Activated CD4-positive, alpha-beta memory T cell treated with anti-CD3 and anti-CD28 coated beads for 36 hours (primary cell): ENCODE data around the gene ZNF536. TPM values are rescaled to one million over a fixed set of nuclear protein-coding genes. Genes with fewer than 3 reads are reported as not detected.

Experiments used
- CTCF ChIA-PET: fragments of 350-600 bp; sonication (Branson Sonifier 250); formaldehyde crosslinking; loops from one replicate; lab custom pipeline; 2021; ENCODE audit warnings: antibody characterized with exemption, inconsistent platforms; lab: Charles Lee
- POLR2A ChIA-PET: fragments of 350-600 bp; sonication (Branson Sonifier 250); formaldehyde crosslinking; loops from one replicate; lab custom pipeline; 2021; ENCODE audit warnings: antibody characterized with exemption; lab: Charles Lee
- DNase-seq: peaks from one replicate; pipeline ENCODE4 v3.0.0-alpha.2; 2020
- H3K27ac Mint-ChIP-seq: one replicate; pipeline ENCODE4 v1.8.0; 2021; ENCODE audit warnings: mixed read lengths
- H3K27me3 Mint-ChIP-seq: one replicate; pipeline ENCODE4 v1.8.0; 2021; ENCODE audit warnings: mixed read lengths
- H3K36me3 Mint-ChIP-seq: one replicate; pipeline ENCODE4 v1.8.0; 2021; ENCODE audit warnings: mixed read lengths
- H3K4me1 Mint-ChIP-seq: one replicate; pipeline ENCODE4 v1.8.0; 2021; ENCODE audit warnings: low read depth, mixed read lengths
- H3K4me3 Mint-ChIP-seq: one replicate; pipeline ENCODE4 v1.8.0; 2021; ENCODE audit warnings: mild to moderate bottlenecking, mixed read lengths
- H3K9me3 Mint-ChIP-seq: one replicate; pipeline ENCODE4 v1.8.0; 2021; ENCODE audit warnings: mixed read lengths
- intact Hi-C: fragments of 100-400 bp; cut with micrococcal nuclease; formaldehyde crosslinking; loops from one replicate; pipeline ENCODE4 v1.15.1; 2023
- total RNA-seq, 2 experiments: library from RNA; stranded (reverse); gene quantifications; one replicate each; pipeline ENCODE4 v1.2.3, GENCODE V29; 2021

Gene ZNF536
- total RNA-seq, 2 experiments from 2014 or later: not detected

- Mint-ChIP-seq H3K36me3 (no peaks in the 10 kb centered on the region), H3K9me3 (no peaks in the 10 kb centered on the region), H3K4me1 (no peaks in the 10 kb centered on the region), H3K27me3 (peaks cover 23% of the 10 kb centered on the region), H3K27ac (no peak overlapping the region), H3K4me3 (no peak overlapping the region)
- intact Hi-C loops: no loop called here
- DNase-seq: no peak
- ChIA-PET CTCF (no interaction called here), POLR2A (no interaction called here)
Observed at GRCh38 chr19:30374539-30374864, 2.3 kb downstream of the ZNF536 start.

GRCh38 chr19:30374865-30375552 lies 2.8 kb downstream of the ZNF536 start:
- Mint-ChIP-seq H3K27me3 (peaks cover 23% of the 10 kb centered on the region), H3K4me1 (no peaks in the 10 kb centered on the region), H3K9me3 (no peaks in the 10 kb centered on the region), H3K4me3 (no peak overlapping the region), H3K36me3 (no peaks in the 10 kb centered on the region), H3K27ac (no peak overlapping the region)
- intact Hi-C loops: no loop called here
- CTCF ChIA-PET: no interaction called here
- POLR2A ChIA-PET: no interaction called here
- no peak for DNase-seq

- DNase-seq: no peak
- peaks cover 23% of the 10 kb centered on the region for H3K27me3 Mint-ChIP-seq
- ChIA-PET POLR2A (no interaction called here), CTCF (no interaction called here)
- no peak overlapping the region for H3K27ac Mint-ChIP-seq
- H3K4me3 Mint-ChIP-seq: no peak overlapping the region
- intact Hi-C loops: no loop called here
- no peaks in the 10 kb centered on the region for H3K9me3 Mint-ChIP-seq
- no peaks in the 10 kb centered on the region for H3K4me1 Mint-ChIP-seq
- no peaks in the 10 kb centered on the region for H3K36me3 Mint-ChIP-seq
Observed at GRCh38 chr19:30375553-30376031, 3.4 kb downstream of the ZNF536 start.

GRCh38 chr19:30376272-30376671 lies 4.1 kb downstream of the ZNF536 start:
- Mint-ChIP-seq H3K9me3 (no peaks in the 10 kb centered on the region), H3K36me3 (no peaks in the 10 kb centered on the region), H3K4me3 (no peak overlapping the region), H3K4me1 (no peaks in the 10 kb centered on the region), H3K27me3 (peaks cover 23% of the 10 kb centered on the region), H3K27ac (no peak overlapping the region)
- ChIA-PET CTCF (no interaction called here), POLR2A (no interaction called here)
- intact Hi-C loops: no loop called here
- DNase-seq: no peak

GRCh38 chr19:30376826-30377425 lies 4.7 kb downstream of the ZNF536 start:
- no peaks in the 10 kb centered on the region for H3K36me3 Mint-ChIP-seq
- no peaks in the 10 kb centered on the region for H3K4me1 Mint-ChIP-seq
- no peaks in the 10 kb centered on the region for H3K9me3 Mint-ChIP-seq
- DNase-seq: no peak
- ChIA-PET CTCF (no interaction called here), POLR2A (no interaction called here)
- H3K4me3 Mint-ChIP-seq: no peak overlapping the region
- intact Hi-C loops: no loop called here
- H3K27me3 Mint-ChIP-seq: peaks cover 23% of the 10 kb centered on the region
- no peak overlapping the region for H3K27ac Mint-ChIP-seq

GRCh38 chr19:30378701-30379100 lies 6.5 kb downstream of the ZNF536 start:
- ChIA-PET CTCF (no interaction called here), POLR2A (no interaction called here)
- Mint-ChIP-seq H3K4me1 (no peaks in the 10 kb centered on the region), H3K27ac (no peak overlapping the region), H3K9me3 (no peaks in the 10 kb centered on the region), H3K36me3 (no peaks in the 10 kb centered on the region), H3K27me3 (peaks cover 14% of the 10 kb centered on the region), H3K4me3 (no peak overlapping the region)
- DNase-seq: no peak
- intact Hi-C loops: no loop called here

GRCh38 chr19:30379841-30380610 lies 7.8 kb downstream of the ZNF536 start:
- Mint-ChIP-seq H3K9me3 (no peaks in the 10 kb centered on the region), H3K27ac (no peak overlapping the region), H3K4me1 (no peaks in the 10 kb centered on the region), H3K36me3 (no peaks in the 10 kb centered on the region), H3K27me3 (peaks cover 12% of the 10 kb centered on the region), H3K4me3 (no peak overlapping the region)
- ChIA-PET CTCF (no interaction called here), POLR2A (interaction anchor here (0.6 kb wide), 1 partner anchor 125 kb away, joined by 3 read pairs; no protein-coding TSS in a partner anchor)
- DNase-seq: no peak
- intact Hi-C loops: no loop called here

GRCh38 chr19:30381366-30381765 lies 9.2 kb downstream of the ZNF536 start:
- no peaks in the 10 kb centered on the region for H3K36me3 Mint-ChIP-seq
- H3K27ac Mint-ChIP-seq: no peak overlapping the region
- H3K9me3 Mint-ChIP-seq: no peaks in the 10 kb centered on the region
- ChIA-PET CTCF (no interaction called here), POLR2A (no interaction called here)
- no peak for DNase-seq
- no peaks in the 10 kb centered on the region for H3K4me1 Mint-ChIP-seq
- peaks cover 2% of the 10 kb centered on the region for H3K27me3 Mint-ChIP-seq
- H3K4me3 Mint-ChIP-seq: no peak overlapping the region
- intact Hi-C loops: no loop called here

GRCh38 chr19:30385174-30385573 lies 13.0 kb downstream of the ZNF536 start:
- POLR2A ChIA-PET: no interaction called here
- Mint-ChIP-seq H3K27ac (no peak overlapping the region), H3K9me3 (no peaks in the 10 kb centered on the region), H3K4me1 (no peaks in the 10 kb centered on the region), H3K4me3 (no peak overlapping the region), H3K36me3 (no peaks in the 10 kb centered on the region), H3K27me3 (peaks cover 1% of the 10 kb centered on the region)
- no peak for DNase-seq
- intact Hi-C loops: no loop called here
- CTCF ChIA-PET: no interaction called here

- ChIA-PET POLR2A (no interaction called here), CTCF (no interaction called here)
- H3K4me1 Mint-ChIP-seq: no peaks in the 10 kb centered on the region
- H3K27ac Mint-ChIP-seq: no peak overlapping the region
- DNase-seq: no peak
- H3K9me3 Mint-ChIP-seq: no peaks in the 10 kb centered on the region
- intact Hi-C loops: no loop called here
- H3K36me3 Mint-ChIP-seq: no peaks in the 10 kb centered on the region
- H3K27me3 Mint-ChIP-seq: peaks cover 1% of the 10 kb centered on the region
- H3K4me3 Mint-ChIP-seq: no peak overlapping the region
Observed at GRCh38 chr19:30385666-30386065, 13.5 kb downstream of the ZNF536 start.

GRCh38 chr19:30386551-30387143 lies 14.5 kb downstream of the ZNF536 start:
- Mint-ChIP-seq H3K36me3 (no peaks in the 10 kb centered on the region), H3K9me3 (no peaks in the 10 kb centered on the region), H3K27me3 (peaks cover 2% of the 10 kb centered on the region), H3K4me1 (no peaks in the 10 kb centered on the region), H3K4me3 (no peak overlapping the region), H3K27ac (no peak overlapping the region)
- CTCF ChIA-PET: no interaction called here
- POLR2A ChIA-PET: no interaction called here
- intact Hi-C loops: no loop called here
- no peak for DNase-seq

GRCh38 chr19:30387311-30388115 lies 15.3 kb downstream of the ZNF536 start:
- Mint-ChIP-seq H3K4me3 (no peak overlapping the region), H3K27ac (no peak overlapping the region), H3K9me3 (no peaks in the 10 kb centered on the region), H3K4me1 (no peaks in the 10 kb centered on the region), H3K36me3 (no peaks in the 10 kb centered on the region), H3K27me3 (peaks cover 3% of the 10 kb centered on the region)
- CTCF ChIA-PET: no interaction called here
- POLR2A ChIA-PET: no interaction called here
- intact Hi-C loops: no loop called here
- DNase-seq: no peak
